Upper lobe of left lung (tissue), 6 donors: Measurements from ENCODE around the gene ACTR2. TPM values are rescaled to one million over a fixed set of nuclear protein-coding genes. Genes with fewer than 3 reads are reported as not detected.

Experiments used
- ATAC-seq, 2 donors: fragments of 200-7000 bp; cut with Tn5 transposase; one replicate each; pipeline ENCODE4 v1.9.1; 2022; ENCODE audit warnings: mild to moderate bottlenecking in 2 of 2, moderate library complexity in 2 of 2; ENCODE audit not compliant: low FRiP score in 2 of 2
- DNase-seq, 2 donors: peaks; one replicate each; pipeline ENCODE4 v3.0.0-alpha.2; 2019 to 2020
- H3K27ac ChIP-seq, 4 donors: fragments of 200-600 bp; sonication (generic); one replicate each; pipeline ENCODE4 v1.5.1; 2016 to 2019
- H3K27me3 ChIP-seq, 4 donors: fragments of 200-600 bp; sonication (generic); one replicate each; pipeline ENCODE4 v1.5.1; 2017 to 2019
- H3K36me3 ChIP-seq, 4 donors: fragments of 200-600 bp; sonication (generic); one replicate each; pipeline ENCODE4 v1.5.1; 2016 to 2019
- H3K4me1 ChIP-seq, 4 donors: fragments of 200-600 bp; sonication (generic); one replicate each; pipeline ENCODE4 v1.5.1; 2018 to 2019
- H3K4me3 ChIP-seq, 4 donors: fragments of 200-600 bp; sonication (generic); one replicate each; pipeline ENCODE4 v1.5.1; 2017 to 2019; ENCODE audit warnings: mild to moderate bottlenecking in 2 of 4, moderate library complexity in 1 of 4
- H3K9me3 ChIP-seq, 4 donors: fragments of 200-600 bp; sonication (generic); one replicate each; pipeline ENCODE4 v1.5.1; 2018 to 2019
- EP300 ChIP-seq, 4 donors: sonication (generic); formaldehyde crosslinking; IDR thresholded peaks; one replicate each; pipeline ENCODE4 v1.5.1; 2017; ENCODE audit warnings: antibody characterized with exemption in 4 of 4, control low read depth in 2 of 4
- POLR2A ChIP-seq, 4 donors: fragments of 450-650 bp; IDR thresholded peaks; one replicate each; pipeline ENCODE4 v1.5.1; 2016 to 2017; ENCODE audit warnings: antibody characterized with exemption in 4 of 4, mild to moderate bottlenecking in 2 of 4
- POLR2AphosphoS5 ChIP-seq, 2 donors: sonication (generic); formaldehyde crosslinking; IDR thresholded peaks; one replicate each; pipeline ENCODE4 v1.5.1; 2017; ENCODE audit warnings: antibody characterized with exemption in 2 of 2
- WGBS, 2 donors: methylation state at CpG; one replicate each; pipeline ENCODE4 v1.1.5; 2017 to 2018; 5-methylcytosine and 5-hydroxymethylcytosine counted together
- total RNA-seq, 6 donors: library from RNA; depleted of rRNA in 4 of 6; stranded (reverse); fragments of >200 nt in 4 of 6; gene quantifications; one replicate each; pipeline versions ENCODE4 v1.1.0 to v1.2.1, GENCODE V29; 2016 to 2021
- TF ChIP-seq, protein P1 (sequence below), 6 experiments: fragments of 450-650 bp in 4 of 6; fragments of 200-600 bp in 2 of 6; sonication (generic) in 2 of 6; IDR thresholded peaks; one replicate each; pipeline ENCODE4 v1.5.1; 2016 to 2019; ENCODE audit warnings: antibody characterized with exemption in 6 of 6
- donor health status: DM: no; HTN: no; CAD: no; lungs with moderate emphysema.
- donor health status: DM: no; HTN: yes; CAD: no; lungs with severe emphysema.

ACTR2 gene
- total RNA-seq, 6 donors from 2014 or later: 39.6 to 266 (median 114) TPM

DNA sequence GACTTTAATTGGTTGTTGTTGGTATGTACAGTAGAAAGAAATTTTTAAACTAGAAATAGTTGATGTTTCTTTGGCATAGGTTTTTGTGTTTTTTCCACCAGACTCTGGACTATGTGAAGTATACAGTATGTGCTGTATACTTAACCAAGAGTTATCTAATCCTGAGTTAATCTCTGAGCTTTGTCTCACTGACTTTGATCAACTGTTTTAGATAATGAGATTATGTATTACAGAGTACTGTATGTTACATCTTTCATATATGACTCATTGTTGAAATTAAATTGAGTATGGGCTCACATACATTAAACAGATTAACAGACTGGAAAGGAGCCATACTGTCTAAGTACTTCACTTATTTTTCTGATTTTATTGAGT, 38.0 kb downstream of the ACTR2 start:
- ATAC-seq: no peak
- Histone ChIP-seq H3K27me3 (no peaks in the 10 kb centered on the region), H3K9me3 (no peaks in the 10 kb centered on the region), H3K4me1 (peaks cover 0 to 9% (median 8%) of the 10 kb centered on the region in 4 donors), H3K27ac (no peak overlapping the region), H3K36me3 (peaks cover 2 to 64% (median 19%) of the 10 kb centered on the region in 4 donors), H3K4me3 (no peak overlapping the region)
- DNase-seq: no peak
- no peak for TF ChIP-seq EP300 (IDR thresholded peaks at IDR 0.05)
- TF ChIP-seq POLR2AphosphoS5 (IDR thresholded peaks at IDR 0.05): no peak
- no peak for TF ChIP-seq POLR2A (IDR thresholded peaks at IDR 0.05)
- TF ChIP-seq, protein P1, sequence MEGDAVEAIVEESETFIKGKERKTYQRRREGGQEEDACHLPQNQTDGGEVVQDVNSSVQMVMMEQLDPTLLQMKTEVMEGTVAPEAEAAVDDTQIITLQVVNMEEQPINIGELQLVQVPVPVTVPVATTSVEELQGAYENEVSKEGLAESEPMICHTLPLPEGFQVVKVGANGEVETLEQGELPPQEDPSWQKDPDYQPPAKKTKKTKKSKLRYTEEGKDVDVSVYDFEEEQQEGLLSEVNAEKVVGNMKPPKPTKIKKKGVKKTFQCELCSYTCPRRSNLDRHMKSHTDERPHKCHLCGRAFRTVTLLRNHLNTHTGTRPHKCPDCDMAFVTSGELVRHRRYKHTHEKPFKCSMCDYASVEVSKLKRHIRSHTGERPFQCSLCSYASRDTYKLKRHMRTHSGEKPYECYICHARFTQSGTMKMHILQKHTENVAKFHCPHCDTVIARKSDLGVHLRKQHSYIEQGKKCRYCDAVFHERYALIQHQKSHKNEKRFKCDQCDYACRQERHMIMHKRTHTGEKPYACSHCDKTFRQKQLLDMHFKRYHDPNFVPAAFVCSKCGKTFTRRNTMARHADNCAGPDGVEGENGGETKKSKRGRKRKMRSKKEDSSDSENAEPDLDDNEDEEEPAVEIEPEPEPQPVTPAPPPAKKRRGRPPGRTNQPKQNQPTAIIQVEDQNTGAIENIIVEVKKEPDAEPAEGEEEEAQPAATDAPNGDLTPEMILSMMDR (IDR thresholded peaks at IDR 0.05): no peak

DNA sequence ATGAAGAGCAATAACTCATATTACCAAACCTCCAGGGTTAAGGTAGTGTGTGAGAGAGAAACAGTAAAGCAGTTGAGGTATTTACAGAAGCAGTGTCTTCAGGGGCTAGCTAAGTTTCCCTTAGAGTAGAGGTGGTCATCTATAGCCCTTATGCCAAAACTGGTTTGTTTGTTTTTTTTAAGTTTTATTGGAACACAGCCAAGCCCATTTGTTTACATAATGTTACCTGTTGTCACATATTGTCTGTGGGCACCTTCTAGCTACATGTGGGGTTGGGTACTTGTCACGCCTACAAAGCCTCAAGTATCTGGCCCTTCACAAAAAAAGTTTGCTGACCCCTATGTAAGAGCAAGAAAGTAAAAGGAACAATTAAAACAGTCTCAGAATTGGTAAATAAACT, 39.4 kb downstream of the ACTR2 start:
- peaks cover 9 to 60% (median 19%) of the 10 kb centered on the region in 4 donors for H3K36me3 ChIP-seq
- H3K27me3 ChIP-seq: no peaks in the 10 kb centered on the region
- H3K4me3 ChIP-seq: no peak overlapping the region
- no peak for ATAC-seq
- no peak for TF ChIP-seq POLR2A (IDR thresholded peaks at IDR 0.05)
- no peak for TF ChIP-seq EP300 (IDR thresholded peaks at IDR 0.05)
- WGBS, 2 donors: 91 to 96% methylated on average over 1 of the region's 1 CpG
- DNase-seq: no peak
- no peaks in the 10 kb centered on the region for H3K9me3 ChIP-seq
- no peak overlapping the region for H3K27ac ChIP-seq
- H3K4me1 ChIP-seq: peaks cover 0 to 9% (median 8%) of the 10 kb centered on the region in 4 donors

DNA sequence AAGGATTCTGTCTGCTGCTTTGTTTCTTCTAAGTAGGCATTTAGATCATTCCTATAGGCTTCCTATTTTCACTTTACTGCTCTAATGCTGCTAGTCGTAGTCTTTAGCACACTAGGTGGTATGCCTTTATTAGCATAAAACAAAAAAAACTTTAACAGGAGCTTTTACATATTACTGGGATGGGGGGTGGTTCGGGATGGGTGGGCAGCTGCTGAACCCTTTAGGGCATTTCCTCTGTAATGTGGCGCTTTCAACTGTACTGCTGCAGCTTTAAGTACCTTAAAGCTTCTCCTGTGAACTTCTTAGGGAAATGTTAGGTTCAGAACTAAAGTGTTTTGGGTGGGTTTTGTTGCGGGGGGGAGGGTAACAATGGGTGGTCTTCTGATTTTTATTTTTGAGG, 41.3 kb downstream of the ACTR2 start:
- Histone ChIP-seq H3K27ac (no peak overlapping the region), H3K36me3 (peaks cover 9 to 56% (median 29%) of the 10 kb centered on the region in 4 donors), H3K9me3 (no peaks in the 10 kb centered on the region), H3K4me1 (peaks cover 0 to 9% (median 8%) of the 10 kb centered on the region in 4 donors), H3K4me3 (no peak overlapping the region), H3K27me3 (no peaks in the 10 kb centered on the region)
- TF ChIP-seq EP300 (IDR thresholded peaks at IDR 0.05) (no peak), POLR2A (IDR thresholded peaks at IDR 0.05) (no peak), POLR2AphosphoS5 (IDR thresholded peaks at IDR 0.05) (no peak)
- TF ChIP-seq, protein P1 (IDR thresholded peaks at IDR 0.05): no peak
- no peak for DNase-seq
- 73 to 96% methylated on average over 4 of the region's 4 CpGs for WGBS, 2 donors
- ATAC-seq: no peak

DNA sequence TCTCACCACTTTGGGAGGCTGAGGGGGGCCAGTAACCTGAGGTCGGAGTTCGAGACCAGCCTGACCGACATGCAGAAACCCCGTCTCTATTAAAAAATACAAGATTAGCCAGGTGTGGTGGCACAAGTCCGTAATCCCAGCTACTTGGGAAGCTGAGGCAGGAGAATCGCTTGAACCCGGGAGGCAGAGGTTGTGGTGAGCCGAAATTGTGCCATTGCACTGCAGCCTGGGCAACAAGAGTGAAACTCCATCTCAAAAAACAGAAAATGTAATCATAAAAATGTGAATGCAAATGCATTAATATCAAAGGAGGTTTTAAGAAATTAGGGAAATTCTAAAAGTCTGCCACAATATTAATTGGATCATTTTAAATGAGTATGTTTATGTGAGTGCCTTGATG, 45.7 kb downstream of the ACTR2 start:
- Histone ChIP-seq H3K9me3 (no peaks in the 10 kb centered on the region), H3K27ac (no peak overlapping the region), H3K4me1 (peaks cover 18 to 31% (median 30%) of the 10 kb centered on the region in 4 donors), H3K4me3 (no peak overlapping the region), H3K36me3 (peaks cover 9 to 28% (median 21%) of the 10 kb centered on the region in 4 donors), H3K27me3 (no peaks in the 10 kb centered on the region)
- ATAC-seq (no peak), DNase-seq (no peak)
- 95 to 96% methylated on average over 8 of the region's 8 CpGs for WGBS, 2 donors
- TF ChIP-seq EP300 (IDR thresholded peaks at IDR 0.05) (no peak), POLR2AphosphoS5 (IDR thresholded peaks at IDR 0.05) (no peak), POLR2A (IDR thresholded peaks at IDR 0.05) (no peak)
- TF ChIP-seq, protein P1 (IDR thresholded peaks at IDR 0.05): no peak

DNA sequence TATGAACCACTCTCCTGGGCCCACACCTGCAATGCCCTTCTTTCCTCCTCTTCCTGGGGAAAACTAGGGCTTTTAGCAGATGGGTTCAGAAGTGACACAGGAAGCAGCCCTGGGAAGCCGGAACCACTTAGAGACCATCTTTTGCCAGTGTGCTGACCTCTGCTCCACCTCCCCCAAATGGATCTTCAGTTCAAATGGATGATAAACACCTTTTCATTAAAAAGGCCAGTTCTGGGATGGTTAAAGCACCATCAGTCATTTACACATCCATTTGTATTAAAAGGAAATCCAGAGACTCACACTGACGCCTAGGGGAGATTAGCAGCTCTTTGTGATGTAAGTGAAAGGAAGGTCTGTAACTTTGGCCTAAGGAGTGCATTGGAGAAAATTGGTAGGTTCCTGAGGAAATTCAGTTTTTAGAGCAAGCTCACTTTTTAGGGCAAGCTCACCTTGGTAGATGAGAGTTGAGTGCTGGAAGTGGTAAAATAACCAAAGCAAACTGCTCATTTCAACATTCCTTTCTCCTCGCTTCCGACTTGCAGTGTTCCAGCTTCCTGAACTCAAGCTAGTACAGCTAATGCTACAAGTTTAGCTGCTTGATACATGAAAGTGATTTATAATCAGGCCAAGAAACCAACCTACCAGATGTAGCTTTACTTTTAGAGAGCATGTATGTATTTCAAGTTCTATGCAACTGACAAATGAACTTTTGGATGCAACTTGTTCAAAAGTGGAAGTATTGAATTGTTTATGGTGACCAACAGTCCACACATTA, 47.7 kb downstream of the ACTR2 start:
- peaks cover 6 to 20% (median 16%) of the 10 kb centered on the region in 4 donors for H3K36me3 ChIP-seq
- no peak for ATAC-seq

More for the DNA sequence above, 47.7 kb downstream of the ACTR2 start:
- no peak overlapping the region for H3K4me3 ChIP-seq
- 52 to 58% methylated on average over 4 of the region's 4 CpGs for WGBS, 2 donors
- TF ChIP-seq, protein P1 (IDR thresholded peaks at IDR 0.05): no peak
- no peak for TF ChIP-seq POLR2AphosphoS5 (IDR thresholded peaks at IDR 0.05)
- no peak for TF ChIP-seq POLR2A (IDR thresholded peaks at IDR 0.05)
- TF ChIP-seq EP300 (IDR thresholded peaks at IDR 0.05): no peak
- H3K4me1 ChIP-seq: peaks cover 29 to 45% (median 44%) of the 10 kb centered on the region in 4 donors
- no peak overlapping the region for H3K27ac ChIP-seq
- H3K27me3 ChIP-seq: no peaks in the 10 kb centered on the region
- H3K9me3 ChIP-seq: no peaks in the 10 kb centered on the region
- DNase-seq: no peak
